ENCODE data around the gene DISC1.

DNA sequence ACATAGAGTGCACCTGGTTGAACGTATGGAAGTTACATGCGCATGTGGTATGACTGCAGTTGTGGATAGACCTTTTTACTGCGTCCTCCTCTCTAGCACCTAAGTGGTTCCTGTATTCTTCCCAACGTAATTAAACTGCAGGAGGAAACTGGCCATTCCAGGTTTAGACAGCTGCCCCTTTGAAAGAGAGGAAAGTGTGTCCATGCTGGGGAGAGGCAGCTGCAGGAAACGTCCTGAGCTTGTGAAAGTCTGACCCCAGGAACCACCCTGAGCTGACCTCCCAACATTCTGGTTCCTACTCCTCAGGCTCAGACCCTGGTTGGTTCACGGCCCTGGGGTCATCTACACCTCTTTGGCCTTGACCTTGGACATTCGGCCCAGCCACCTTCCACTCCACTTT lies 309.3 kb downstream of the DISC1 start:
- TF ChIP-seq, protein P1, sequence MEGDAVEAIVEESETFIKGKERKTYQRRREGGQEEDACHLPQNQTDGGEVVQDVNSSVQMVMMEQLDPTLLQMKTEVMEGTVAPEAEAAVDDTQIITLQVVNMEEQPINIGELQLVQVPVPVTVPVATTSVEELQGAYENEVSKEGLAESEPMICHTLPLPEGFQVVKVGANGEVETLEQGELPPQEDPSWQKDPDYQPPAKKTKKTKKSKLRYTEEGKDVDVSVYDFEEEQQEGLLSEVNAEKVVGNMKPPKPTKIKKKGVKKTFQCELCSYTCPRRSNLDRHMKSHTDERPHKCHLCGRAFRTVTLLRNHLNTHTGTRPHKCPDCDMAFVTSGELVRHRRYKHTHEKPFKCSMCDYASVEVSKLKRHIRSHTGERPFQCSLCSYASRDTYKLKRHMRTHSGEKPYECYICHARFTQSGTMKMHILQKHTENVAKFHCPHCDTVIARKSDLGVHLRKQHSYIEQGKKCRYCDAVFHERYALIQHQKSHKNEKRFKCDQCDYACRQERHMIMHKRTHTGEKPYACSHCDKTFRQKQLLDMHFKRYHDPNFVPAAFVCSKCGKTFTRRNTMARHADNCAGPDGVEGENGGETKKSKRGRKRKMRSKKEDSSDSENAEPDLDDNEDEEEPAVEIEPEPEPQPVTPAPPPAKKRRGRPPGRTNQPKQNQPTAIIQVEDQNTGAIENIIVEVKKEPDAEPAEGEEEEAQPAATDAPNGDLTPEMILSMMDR (IDR thresholded peaks at IDR 0.05), result no peak
- no peak for TF ChIP-seq POLR2A (IDR thresholded peaks at IDR 0.05)
- TF ChIP-seq POLR2AphosphoS5 (IDR thresholded peaks at IDR 0.05), result no peak
